VCaP (cell line): ENCODE results near the gene MYD88.

Source experiments
- H3K27ac ChIP-seq: fragments of 450-650 bp; 2 replicates; pipeline ENCODE4 v1.5.1; 2017
- TF ChIP-seq, protein P1 (sequence below): fragments of 450-650 bp; conservative IDR thresholded peaks from 2 replicates; pipeline ENCODE4 v1.5.1; 2017; ENCODE audit warnings: mild to moderate bottlenecking, moderate library complexity

MYD88 gene

DNA sequence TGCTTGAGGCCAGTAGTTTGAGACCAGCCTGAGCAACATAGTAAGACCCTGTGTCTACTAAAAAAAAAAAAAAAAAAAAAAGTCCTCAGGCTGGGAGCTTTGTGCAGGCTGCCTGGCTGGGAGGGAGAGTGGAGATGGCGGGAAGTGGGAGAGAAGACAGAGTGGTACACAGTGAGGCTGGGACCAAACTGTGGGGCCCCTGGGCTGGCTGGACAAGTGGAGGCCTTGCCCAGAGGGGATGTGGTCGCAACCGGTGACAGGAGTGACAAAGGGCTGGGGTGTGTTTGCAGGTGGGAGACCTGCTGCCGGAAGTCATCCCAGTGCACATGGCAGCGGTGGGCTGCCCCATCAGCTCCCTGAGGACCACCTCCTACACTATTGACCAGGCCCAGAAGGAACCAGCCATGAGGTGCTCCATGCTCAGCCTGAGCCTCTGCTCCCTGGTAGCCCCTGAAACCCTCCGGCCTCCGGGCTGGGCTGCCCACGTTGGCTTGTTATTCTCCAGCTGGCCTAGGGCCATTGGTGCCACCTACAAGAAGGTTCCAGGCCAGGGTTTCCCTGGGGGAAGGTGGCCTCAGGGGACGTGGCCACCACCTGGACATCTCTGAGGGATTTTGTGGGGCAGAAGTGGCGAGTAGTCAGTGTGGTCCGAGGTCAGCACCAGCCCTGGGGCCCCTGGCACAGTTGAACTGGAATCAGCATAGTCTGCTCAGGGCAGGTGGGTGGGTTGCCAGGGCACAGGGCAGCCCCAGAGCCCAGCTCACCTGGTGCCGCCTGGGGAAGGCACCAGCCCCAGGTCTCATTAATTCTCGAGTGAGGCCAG, 24.2 kb upstream of the MYD88 start:
- TF ChIP-seq, protein P1, sequence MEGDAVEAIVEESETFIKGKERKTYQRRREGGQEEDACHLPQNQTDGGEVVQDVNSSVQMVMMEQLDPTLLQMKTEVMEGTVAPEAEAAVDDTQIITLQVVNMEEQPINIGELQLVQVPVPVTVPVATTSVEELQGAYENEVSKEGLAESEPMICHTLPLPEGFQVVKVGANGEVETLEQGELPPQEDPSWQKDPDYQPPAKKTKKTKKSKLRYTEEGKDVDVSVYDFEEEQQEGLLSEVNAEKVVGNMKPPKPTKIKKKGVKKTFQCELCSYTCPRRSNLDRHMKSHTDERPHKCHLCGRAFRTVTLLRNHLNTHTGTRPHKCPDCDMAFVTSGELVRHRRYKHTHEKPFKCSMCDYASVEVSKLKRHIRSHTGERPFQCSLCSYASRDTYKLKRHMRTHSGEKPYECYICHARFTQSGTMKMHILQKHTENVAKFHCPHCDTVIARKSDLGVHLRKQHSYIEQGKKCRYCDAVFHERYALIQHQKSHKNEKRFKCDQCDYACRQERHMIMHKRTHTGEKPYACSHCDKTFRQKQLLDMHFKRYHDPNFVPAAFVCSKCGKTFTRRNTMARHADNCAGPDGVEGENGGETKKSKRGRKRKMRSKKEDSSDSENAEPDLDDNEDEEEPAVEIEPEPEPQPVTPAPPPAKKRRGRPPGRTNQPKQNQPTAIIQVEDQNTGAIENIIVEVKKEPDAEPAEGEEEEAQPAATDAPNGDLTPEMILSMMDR = no peak
- no peak overlapping the region for H3K27ac ChIP-seq

DNA sequence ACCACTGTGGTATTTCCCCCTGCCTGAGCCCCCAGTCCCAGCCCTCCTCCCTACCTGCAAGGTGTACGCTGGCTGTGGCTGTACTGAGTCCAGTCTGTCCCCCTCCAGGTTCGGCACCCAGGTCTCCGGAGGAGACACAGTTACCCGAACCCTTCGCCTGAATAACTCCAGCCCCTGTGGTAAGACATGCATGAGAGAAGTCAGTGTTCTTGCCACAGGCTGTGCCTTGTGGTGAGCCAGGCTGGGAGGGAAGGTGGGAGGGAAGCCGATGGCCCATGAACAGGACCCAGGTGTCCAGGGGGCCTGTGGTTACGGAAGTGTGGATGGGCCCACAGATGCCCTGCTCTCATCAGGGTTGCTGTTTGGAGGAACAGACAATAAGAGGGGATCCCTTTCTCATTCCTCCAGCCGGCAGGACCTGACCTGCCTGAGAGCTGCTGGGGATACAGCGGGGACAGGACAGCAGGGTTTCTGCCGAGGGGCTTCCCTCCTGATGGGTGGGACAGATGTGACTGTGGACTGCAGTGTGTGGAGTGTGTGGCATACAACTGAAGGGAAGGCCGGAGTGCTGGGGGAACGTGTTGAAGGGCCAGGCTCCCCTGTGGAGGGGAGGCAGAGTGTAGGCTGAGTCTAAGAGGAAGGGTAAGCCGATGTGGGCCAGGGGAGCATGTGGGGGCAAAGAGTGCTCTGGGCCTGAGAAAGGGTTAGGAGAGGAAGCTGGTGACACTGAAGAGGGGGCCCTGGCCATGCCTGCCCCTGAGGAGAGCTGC, 23.4 kb upstream of the MYD88 start:
- no peak overlapping the region for H3K27ac ChIP-seq
- TF ChIP-seq, protein P1 = no peak

DNA sequence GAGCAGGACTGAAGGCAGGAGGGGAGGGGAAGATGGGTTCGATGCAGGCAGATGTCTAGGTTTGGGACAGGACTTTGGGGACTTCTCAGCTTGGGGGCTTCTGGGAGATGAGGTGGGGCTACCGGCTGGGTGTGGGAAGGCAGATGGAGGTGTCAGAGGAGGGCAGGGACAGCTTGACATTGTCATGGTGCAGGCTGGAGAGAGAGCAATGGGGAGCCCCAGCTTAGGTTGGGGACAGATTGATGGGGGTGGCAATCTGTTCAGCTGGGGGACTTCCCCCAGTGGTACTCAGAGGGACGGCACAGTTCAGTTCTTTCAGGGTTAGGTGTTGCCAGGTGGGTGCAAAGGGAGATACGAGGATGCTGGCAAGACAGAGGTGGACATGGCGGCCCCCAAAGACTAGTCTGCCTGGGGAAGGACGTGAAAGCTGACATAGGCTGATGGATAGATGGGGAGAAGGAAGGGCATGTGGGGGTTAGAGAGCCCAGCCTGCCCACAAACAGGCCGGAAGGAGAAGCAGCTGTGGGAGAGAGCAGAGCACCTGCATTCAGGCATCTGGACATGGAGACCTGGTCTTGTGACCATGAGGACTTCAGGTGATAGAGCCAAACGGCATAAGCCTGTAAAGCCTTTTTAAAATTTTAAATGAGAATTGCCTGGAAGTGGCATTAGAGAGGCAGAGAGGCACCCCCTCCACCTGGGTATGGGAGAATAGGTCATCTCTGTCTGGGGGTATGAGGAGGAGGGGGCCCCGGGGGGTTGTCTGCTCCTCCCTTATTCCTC, 22.6 kb upstream of the MYD88 start:
- H3K27ac ChIP-seq = no peak overlapping the region
- TF ChIP-seq, protein P1 = no peak

DNA sequence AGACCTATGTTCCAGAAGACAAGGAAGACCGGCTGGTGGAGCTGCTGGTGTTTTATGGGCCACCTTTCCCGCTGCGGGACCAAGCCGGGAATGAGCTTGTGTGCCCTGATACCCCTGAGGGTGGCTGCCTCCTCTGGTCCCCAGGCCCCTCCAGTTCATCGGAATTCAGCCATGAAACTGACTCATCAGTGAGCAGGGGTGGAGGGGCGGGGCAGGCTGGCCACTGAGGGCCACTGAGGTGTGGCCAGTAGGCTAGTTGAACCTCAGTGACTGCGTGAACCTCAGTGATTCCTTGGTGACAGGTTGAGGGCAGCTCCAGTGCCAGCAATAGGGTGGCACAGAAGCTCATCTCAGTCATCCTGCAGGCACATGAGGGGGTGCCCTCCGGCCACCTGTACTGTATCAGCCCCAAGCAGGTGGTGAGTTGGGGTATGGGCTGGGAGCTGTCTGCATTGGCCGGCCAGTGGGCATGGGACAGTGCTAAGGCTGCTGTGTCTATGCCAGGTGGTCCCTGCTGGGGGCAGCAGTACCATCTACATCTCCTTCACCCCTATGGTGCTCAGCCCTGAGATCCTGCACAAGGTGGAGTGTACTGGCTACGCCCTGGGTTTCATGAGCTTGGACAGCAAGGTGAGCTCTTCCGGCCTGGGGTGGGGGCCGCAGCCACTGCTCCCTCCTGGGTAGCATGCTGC, 21.8 kb upstream of the MYD88 start:
- no peak overlapping the region for H3K27ac ChIP-seq
- TF ChIP-seq, protein P1 = no peak

DNA sequence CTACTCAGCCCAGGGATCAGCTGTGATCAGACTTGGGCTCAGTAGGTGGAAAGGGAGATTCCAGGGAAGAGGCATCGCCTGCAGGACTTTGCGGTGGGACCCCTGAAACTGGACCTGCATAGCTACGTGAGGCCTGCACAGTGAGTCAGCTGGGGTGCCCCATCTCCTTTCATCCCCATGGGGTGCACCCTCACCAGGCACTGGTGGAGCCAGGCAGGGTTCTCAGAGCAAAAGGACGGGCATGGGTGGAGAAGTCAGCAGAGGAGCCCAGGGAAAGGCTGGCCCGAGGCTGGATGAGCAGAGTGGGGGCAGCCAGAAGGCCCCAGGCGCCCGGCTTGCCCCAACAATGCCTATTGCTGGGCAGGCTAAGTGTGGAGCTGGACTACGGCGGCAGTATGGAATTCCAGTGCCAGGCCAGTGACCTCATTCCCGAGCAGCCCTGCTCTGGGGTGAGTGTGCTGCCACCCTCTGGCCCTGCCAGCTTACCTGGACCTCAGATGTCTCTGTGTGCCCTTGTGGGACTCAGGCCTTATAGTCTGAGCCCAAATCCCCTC, 21.2 kb upstream of the MYD88 start:
- H3K27ac ChIP-seq = no peak overlapping the region
- TF ChIP-seq, protein P1 = no peak; the same call in 1 of the 2 replicates

DNA sequence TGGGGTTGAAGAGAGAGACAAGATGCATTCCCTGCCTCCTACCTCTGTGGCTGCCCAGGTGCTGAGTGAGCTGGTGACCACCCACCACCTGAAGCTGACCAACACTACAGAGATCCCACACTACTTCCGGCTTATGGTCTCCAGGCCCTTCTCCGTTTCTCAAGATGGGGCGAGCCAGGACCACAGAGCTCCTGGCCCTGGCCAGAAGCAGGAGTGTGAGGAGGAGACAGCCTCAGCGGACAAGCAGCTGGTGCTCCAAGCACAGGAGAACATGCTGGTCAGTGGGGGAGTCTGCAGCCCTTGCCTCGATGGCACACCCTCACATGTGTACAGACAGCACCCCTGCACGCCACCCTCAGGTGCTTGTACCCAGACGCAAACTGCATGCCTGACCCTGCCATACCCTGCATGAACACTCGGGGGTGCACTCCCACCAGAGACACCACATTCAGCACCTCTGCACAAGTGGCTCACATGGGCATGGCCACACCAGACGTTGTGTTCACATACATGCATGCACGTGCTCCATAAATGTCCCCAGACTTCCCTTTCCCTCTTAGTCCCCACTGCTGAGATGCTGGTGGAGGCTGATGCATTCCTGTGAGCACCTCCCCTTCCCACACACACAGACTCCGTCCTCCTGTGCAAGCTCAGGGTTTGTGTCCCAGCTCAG, 20.6 kb upstream of the MYD88 start:
- no peak overlapping the region for H3K27ac ChIP-seq
- TF ChIP-seq, protein P1 = peak; percentile 58; the same call in 1 of the 2 replicates
